Suppressor macrophage treated with lipopolysaccharide for 4 hours (primary cell): ENCODE results near the gene MRPL4.
A peak's percentile ranks its signal among the peaks of the same experiment; 100 is the strongest.

Experiments
- DNase-seq: peaks from one replicate; pipeline ENCODE4 v3.0.0-alpha.2; 2020

MRPL4 gene

DNA sequence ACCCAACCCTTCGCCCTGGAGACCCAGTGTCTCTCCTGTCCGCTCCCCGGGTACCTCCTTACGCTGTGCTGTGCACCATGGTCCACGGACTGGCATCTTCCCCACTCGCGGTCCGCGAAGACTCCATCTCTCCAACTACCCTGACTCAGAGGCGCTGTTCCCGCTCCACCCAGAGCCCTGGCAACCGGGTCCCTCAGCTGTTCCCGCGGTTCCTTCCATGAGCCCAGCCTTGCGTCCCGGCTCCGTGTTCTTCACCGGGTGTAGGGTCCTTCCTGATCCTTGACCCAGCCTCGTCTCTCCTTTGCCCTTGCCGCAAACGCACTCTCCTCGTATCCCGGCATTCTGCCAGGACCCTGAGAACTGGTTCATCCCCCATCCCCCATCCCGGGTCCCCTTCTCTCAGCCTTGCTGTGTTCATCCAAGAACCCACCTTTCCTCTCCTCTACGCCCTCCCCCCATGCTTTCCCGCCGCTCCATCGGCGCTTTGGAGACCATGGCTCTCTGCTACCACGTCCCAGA is 38.4 kb downstream of the MRPL4 start:
- peak; percentile 35 for DNase-seq

DNA sequence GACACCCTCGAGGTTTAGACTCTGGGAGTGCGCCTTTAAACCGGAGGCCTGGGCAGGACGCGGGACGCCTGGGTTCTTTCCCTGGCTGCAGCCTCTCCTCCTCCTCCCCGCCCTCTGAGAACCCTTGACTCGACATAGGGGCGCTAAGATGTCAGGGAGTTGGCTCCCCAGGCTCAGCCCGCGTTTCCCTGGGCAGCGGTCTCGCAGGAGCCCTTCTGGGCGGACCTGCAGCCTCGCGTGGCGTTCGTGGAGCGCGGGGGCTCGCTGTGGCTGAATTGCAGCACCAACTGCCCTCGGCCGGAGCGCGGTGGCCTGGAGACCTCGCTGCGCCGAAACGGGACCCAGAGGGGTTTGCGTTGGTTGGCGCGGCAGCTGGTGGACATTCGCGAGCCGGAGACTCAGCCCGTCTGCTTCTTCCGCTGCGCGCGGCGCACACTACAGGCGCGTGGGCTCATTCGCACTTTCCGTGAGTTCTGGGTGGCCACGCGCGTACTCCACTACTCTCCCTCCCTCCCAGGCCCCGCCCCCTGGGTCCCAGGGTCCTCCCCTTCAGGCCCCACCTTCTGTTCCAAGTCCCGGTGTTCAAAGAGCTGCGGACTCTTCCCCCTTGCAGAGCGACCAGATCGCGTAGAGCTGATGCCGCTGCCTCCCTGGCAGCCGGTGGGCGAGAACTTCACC is 39.0 kb downstream of the MRPL4 start:
- peak; percentile 67 for DNase-seq

- DNase-seq, result peak; percentile 19
Measured at GRCh38 chr19:10291554-10292205, 39.7 kb downstream of the MRPL4 start.

DNA sequence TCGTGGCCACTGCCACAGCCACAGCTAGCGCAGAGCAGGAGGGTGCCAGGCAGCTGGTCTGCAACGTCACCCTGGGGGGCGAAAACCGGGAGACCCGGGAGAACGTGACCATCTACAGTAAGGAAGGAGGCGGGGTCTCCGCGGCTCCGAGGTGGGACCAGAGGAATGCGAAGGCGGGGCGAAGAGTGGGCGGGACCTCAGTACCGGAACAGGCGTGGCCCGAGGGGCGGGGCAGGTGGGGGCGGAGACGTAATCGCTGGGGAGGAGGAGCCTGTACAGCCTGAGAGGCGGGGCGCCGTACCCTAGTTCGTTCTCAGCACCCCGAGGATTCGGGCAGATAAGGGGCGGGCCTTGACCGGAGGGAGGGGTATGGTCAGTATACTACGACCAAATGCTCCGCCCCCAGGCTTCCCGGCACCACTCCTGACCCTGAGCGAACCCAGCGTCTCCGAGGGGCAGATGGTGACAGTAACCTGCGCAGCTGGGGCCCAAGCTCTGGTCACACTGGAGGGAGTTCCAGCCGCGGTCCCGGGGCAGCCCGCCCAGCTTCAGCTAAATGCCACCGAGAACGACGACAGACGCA is 40.3 kb downstream of the MRPL4 start:
- DNase-seq, result peak; percentile 92

- DNase-seq, result peak; percentile 27
Measured at GRCh38 chr19:10292789-10293636, 41.0 kb downstream of the MRPL4 start.

- no peak for DNase-seq
Measured at GRCh38 chr19:10293637-10294367, 41.8 kb downstream of the MRPL4 start.

- DNase-seq, result peak; percentile 28
Measured at GRCh38 chr19:10294368-10294697, 42.3 kb downstream of the MRPL4 start.

DNA sequence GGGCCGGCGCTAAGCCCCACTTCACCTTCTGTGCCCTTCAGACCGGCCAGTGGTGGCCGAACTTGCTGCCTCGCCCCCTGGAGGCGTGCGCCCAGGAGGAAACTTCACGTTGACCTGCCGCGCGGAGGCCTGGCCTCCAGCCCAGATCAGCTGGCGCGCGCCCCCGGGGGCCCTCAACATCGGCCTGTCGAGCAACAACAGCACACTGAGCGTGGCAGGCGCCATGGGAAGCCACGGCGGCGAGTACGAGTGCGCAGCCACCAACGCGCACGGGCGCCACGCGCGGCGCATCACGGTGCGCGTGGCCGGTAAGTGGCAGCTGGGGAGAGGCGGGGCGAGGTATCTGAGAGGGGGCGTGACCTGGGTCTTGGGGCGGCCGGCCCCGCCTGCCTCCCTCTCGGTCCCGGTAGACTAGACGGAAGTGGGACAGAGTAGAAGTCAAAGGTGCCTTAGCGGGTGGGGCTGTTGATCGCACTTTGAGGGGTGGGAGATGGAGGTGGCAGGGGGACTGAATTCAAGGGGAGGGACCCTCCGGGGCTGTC is 43.4 kb downstream of the MRPL4 start:
- peak; percentile 59 for DNase-seq

DNA sequence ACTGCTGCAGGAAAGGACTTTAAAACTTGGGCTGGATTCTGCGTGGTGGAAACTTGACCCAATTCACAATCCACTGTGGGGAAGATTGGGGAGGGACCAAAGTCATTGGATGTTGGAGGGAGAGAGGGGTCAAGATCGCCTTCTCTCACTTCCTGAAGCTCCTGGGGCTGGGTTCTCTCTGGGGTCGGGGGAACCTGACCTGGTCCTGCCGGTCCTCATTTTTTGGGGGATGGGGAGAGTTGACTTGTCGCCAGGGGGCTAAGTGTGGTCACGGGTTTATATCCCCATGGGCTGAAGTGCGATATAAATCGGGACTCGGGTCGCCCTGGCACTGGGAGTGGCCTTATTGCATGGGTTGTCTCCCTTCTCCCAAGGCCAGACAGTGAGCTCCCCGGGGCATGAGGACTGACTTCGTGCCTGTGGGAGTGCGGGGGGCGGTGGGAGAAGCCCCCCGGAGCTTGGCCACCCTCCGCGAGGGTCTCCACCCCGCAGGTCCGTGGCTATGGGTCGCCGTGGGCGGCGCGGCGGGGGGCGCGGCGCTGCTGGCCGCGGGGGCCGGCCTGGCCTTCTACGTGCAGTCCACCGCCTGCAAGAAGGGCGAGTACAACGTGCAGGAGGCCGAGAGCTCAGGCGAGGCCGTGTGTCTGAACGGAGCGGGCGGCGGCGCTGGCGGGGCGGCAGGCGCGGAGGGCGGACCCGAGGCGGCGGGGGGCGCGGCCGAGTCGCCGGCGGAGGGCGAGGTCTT is 44.0 kb downstream of the MRPL4 start:
- DNase-seq, result no peak

GRCh38 chr19:10299545-10300458 is 47.8 kb downstream of the MRPL4 start:
- peak; percentile 64 for DNase-seq

DNA sequence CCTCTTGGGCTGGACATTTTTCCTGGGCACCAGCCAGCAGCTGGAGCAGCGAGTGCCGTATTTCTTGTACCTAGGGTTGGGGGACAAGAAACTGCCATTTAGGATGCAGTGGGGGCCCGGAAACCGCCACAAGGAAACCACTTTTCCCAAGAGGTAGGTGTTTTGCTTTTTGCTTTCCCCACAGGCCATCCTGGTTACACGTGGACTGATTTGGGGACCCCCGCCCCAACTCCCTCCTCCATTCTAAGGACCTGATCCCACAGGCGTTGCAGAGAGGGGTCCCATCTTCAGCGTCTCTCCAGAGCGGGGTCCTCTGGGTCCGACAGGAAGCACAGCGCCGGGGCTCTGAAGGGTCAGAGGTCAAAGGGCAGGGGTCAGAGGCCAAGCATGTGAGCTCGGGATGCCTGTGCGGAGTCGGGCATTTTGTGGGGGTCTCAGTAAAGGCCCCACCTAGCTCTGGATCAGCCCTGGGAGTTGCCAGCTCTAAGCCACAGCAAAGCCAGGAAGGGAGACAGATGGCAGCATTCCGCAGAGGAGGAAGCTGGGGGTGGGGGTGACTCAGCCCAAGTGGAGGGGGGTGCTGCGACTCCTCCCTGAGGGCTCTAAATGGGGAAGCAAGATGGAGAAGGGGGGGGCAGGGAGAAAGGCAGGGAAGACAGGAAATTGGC is 53.3 kb downstream of the MRPL4 start:
- peak; percentile 86 for DNase-seq

DNA sequence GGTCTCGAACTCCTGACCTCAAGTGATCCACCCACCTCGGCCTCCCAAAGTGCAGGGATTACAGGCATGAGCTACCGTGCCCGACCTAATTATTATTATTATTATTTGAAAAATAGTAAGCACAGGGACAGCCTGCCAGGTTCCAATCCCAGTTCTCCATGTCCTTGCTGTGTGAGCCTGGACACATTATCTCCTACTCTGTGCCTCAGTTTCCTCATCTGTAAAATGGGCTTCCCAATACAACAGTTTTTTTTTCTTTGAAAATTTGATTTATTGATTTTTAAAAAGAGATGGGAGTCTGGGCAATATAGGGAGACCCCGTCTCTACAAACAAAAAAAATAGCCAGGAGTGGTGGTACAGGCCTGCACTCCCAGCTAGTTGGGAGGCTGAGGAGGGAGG is 54.3 kb downstream of the MRPL4 start:
- DNase-seq, result no peak

DNA sequence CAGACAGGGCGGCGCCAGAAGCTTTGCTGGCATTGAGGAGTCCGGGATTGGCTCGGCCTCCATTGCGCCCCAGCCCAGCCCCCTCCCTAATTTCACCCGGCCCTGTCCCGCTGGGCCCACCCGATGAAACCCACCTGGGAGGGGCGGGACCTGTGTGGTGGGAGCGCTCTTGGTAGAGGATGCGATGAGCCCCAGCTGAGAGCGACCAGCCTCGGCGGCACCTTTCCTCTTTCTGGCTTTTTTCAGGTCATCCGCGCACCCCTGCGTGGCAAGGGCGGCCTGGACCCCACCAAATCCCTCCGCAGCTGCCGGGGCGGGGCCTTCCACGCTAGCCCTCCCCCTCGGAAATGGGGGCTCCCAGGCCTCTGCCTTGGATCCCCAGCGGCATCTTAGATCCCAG is 57.4 kb downstream of the MRPL4 start, which contains the start of gene ZGLP1:
ZGLP1 (minus strand) TSS at position 393 of the 400 bp plus-strand sequence.
- DNase-seq, result no peak
